H1 (cell line): ENCODE data around the gene CCDC192. TPM values are rescaled to one million over a fixed set of nuclear protein-coding genes. Genes with fewer than 3 reads are reported as not detected.

Experiments used
- CTCF ChIA-PET: fragments of 300-600 bp; sonication (Branson Sonifier 250); formaldehyde crosslinking; loops from one replicate; lab custom pipeline; 2021; ENCODE audit not compliant: partially characterized antibody; lab: Charles Lee
- POLR2A ChIA-PET: fragments of 300-600 bp; sonication (Branson Sonifier 250); formaldehyde crosslinking; loops from one replicate; lab custom pipeline; 2021; ENCODE audit warnings: inconsistent platforms; ENCODE audit not compliant: partially characterized antibody; lab: Charles Lee
- DNase-seq, 2 experiments: peaks; one replicate each; pipeline versions ENCODE4 v3.0.0 to v3.0.0-alpha.2; 2010 to 2022; ENCODE audit warnings: low spot score in 2 of 2, low read depth in 1 of 2, mixed read lengths in 1 of 2
- FAIRE-seq: peaks from 2 replicates; lab custom pipeline; 2011; peaks lifted over from hg19 to GRCh38; lab: Jason Lieb, UNC
- H2AFZ ChIP-seq: 2 replicates; pipeline ENCODE4 v1.8.1; 2012; ENCODE audit warnings: low read length, inconsistent platforms
- H2AK5ac ChIP-seq: 2 replicates; pipeline ENCODE4 v1.6.1; 2013; ENCODE audit warnings: low read depth, low read length
- H2BK120ac ChIP-seq: replicated peaks from 2 replicates; pipeline ENCODE3; 2013; ENCODE audit warnings: low read depth, low read length, inconsistent platforms
- H2BK12ac ChIP-seq: 2 replicates; pipeline ENCODE4 v1.6.1; 2013; ENCODE audit warnings: low read depth, low read length
- H2BK15ac ChIP-seq: 2 replicates; pipeline ENCODE4 v1.6.1; 2013; ENCODE audit warnings: low read length
- H2BK20ac ChIP-seq: 2 replicates; pipeline ENCODE4 v1.6.1; 2013; ENCODE audit warnings: low read length
- H2BK5ac ChIP-seq: 2 replicates; pipeline ENCODE4 v1.6.1; 2013; ENCODE audit warnings: low read depth, low read length
- H3K14ac ChIP-seq: 2 replicates; pipeline ENCODE4 v1.6.1; 2013; ENCODE audit warnings: inconsistent platforms; ENCODE audit not compliant: insufficient read length
- H3K18ac ChIP-seq: 2 replicates; pipeline ENCODE4 v1.6.1; 2013; ENCODE audit warnings: low read length; ENCODE audit errors: extremely low read depth
- H3K23ac ChIP-seq: 2 replicates; pipeline ENCODE4 v1.6.1; 2013; ENCODE audit warnings: inconsistent platforms; ENCODE audit not compliant: insufficient read length
- H3K23me2 ChIP-seq: 2 replicates; pipeline ENCODE4 v1.6.1; 2013; ENCODE audit warnings: low read depth, low read length
- H3K27ac ChIP-seq: 2 replicates; pipeline ENCODE4 v1.6.1; 2011; ENCODE audit warnings: low read depth, low read length, inconsistent platforms
- H3K27me3 ChIP-seq, 4 experiments: replicated peaks in 1 of 4; 1 replicate in 1 of 4; 2 replicates in 3 of 4; pipeline versions ENCODE4 v1.6.1 to v1.8.1; 2011 to 2013; ENCODE audit warnings: low read length in 3 of 4, mild to moderate bottlenecking in 3 of 4, inconsistent platforms in 2 of 4, mixed read lengths in 2 of 4, moderate library complexity in 1 of 4; ENCODE audit not compliant: control insufficient read depth in 3 of 4, insufficient read depth in 3 of 4; ENCODE audit errors: extremely low read depth in 1 of 4
- H3K36me3 ChIP-seq, 4 experiments: 2 replicates each; pipeline versions ENCODE4 v1.6.1 to v1.8.1; 2011 to 2013; ENCODE audit warnings: mild to moderate bottlenecking in 4 of 4, low read length in 3 of 4, moderate library complexity in 2 of 4, control low read depth in 1 of 4, inconsistent platforms in 1 of 4; ENCODE audit not compliant: insufficient read depth in 4 of 4, control insufficient read depth in 2 of 4
- H3K4ac ChIP-seq: replicated peaks from 2 replicates; pipeline ENCODE3; 2013; ENCODE audit warnings: low read length, low read depth, mixed read lengths, inconsistent platforms; ENCODE audit not compliant: insufficient read length
- H3K4me1 ChIP-seq, 4 experiments: replicated peaks in 1 of 4; 1 replicate in 1 of 4; 2 replicates in 3 of 4; pipeline versions ENCODE4 v1.6.1 to v1.8.1; 2011 to 2013; ENCODE audit warnings: low read length in 3 of 4, inconsistent platforms in 2 of 4, mixed read lengths in 1 of 4; ENCODE audit not compliant: insufficient read depth in 4 of 4, control insufficient read depth in 3 of 4
- H3K4me2 ChIP-seq, 2 experiments: 2 replicates each; pipeline versions ENCODE4 v1.6.1 to v1.8.1; 2011 to 2013; ENCODE audit warnings: low read depth in 2 of 2, low read length in 2 of 2, control low read depth in 1 of 2, inconsistent platforms in 1 of 2, mild to moderate bottlenecking in 1 of 2; ENCODE audit not compliant: insufficient read depth in 1 of 2
- H3K4me3 ChIP-seq, 4 experiments: fragments of 200-600, 300-600 bp in 1 of 4; sonication (generic), shearing (Covaris generic), sonication (Bioruptor Twin) in 1 of 4; 2 replicates each; pipeline versions ENCODE4 v1.5.1 to v1.8.1; 2011 to 2016; ENCODE audit warnings: low read length in 4 of 4, low read depth in 3 of 4, control low read depth in 2 of 4, inconsistent platforms in 2 of 4, mild to moderate bottlenecking in 2 of 4, mixed read lengths in 1 of 4, moderate library complexity in 1 of 4; ENCODE audit not compliant: insufficient read depth in 2 of 4; ENCODE audit errors: extremely low read depth in 1 of 4
- H3K56ac ChIP-seq: replicated peaks from 2 replicates; pipeline ENCODE3; 2013; ENCODE audit warnings: low read depth, mild to moderate bottlenecking, mixed read lengths, low read length, inconsistent platforms; ENCODE audit not compliant: insufficient read length
- H3K79me1 ChIP-seq: 2 replicates; pipeline ENCODE4 v1.6.1; 2013; ENCODE audit warnings: low read depth, low read length, control low read depth
- H3K79me2 ChIP-seq, 2 experiments: 2 replicates each; pipeline versions ENCODE4 v1.6.1 to v1.8.1; 2012 to 2013; ENCODE audit warnings: low read length in 2 of 2, mild to moderate bottlenecking in 2 of 2, inconsistent platforms in 1 of 2; ENCODE audit not compliant: insufficient read depth in 2 of 2, control insufficient read depth in 1 of 2
- H3K9ac ChIP-seq, 4 experiments: replicated peaks in 1 of 4; 1 replicate in 1 of 4; 2 replicates in 3 of 4; pipeline versions ENCODE4 v1.6.1 to v1.8.1; 2011 to 2013; ENCODE audit warnings: low read depth in 3 of 4, low read length in 3 of 4, control low read depth in 2 of 4, mild to moderate bottlenecking in 2 of 4, moderate library complexity in 2 of 4, inconsistent platforms in 1 of 4; ENCODE audit errors: extremely low read depth in 1 of 4
- H3K9me3 ChIP-seq, 2 experiments: 2 replicates each; pipeline versions ENCODE4 v1.6.1 to v1.8.1; 2012 to 2013; ENCODE audit warnings: mild to moderate bottlenecking in 2 of 2, moderate library complexity in 2 of 2, control low read depth in 1 of 2, inconsistent platforms in 1 of 2, low read depth in 1 of 2, low read length in 1 of 2, mixed read lengths in 1 of 2; ENCODE audit not compliant: insufficient read depth in 2 of 2
- H4K20me1 ChIP-seq, 2 experiments: replicated peaks in 1 of 2; 2 replicates each; pipeline versions ENCODE3 to v1.8.1; 2011 to 2013; ENCODE audit warnings: inconsistent platforms in 2 of 2, low read length in 2 of 2, mild to moderate bottlenecking in 1 of 2; ENCODE audit not compliant: insufficient read depth in 2 of 2, control insufficient read depth in 1 of 2
- H4K5ac ChIP-seq: 2 replicates; pipeline ENCODE4 v1.6.1; 2013; ENCODE audit warnings: low read length, low read depth, mixed read lengths, inconsistent platforms; ENCODE audit not compliant: insufficient read length
- H4K8ac ChIP-seq: 2 replicates; pipeline ENCODE4 v1.8.0; 2013; ENCODE audit warnings: mild to moderate bottlenecking, moderate library complexity, low read length, inconsistent platforms; ENCODE audit not compliant: insufficient read depth; ENCODE audit errors: extremely low read depth
- H4K91ac ChIP-seq: replicated peaks from 2 replicates; pipeline ENCODE3; 2013; ENCODE audit warnings: low read length, mixed read lengths, inconsistent platforms; ENCODE audit not compliant: insufficient read length
- polyA plus RNA-seq, 7 experiments: library from polyadenylated mRNA; depleted of rRNA in 3 of 7; stranded (reverse) in 5 of 7; unstranded in 2 of 7; fragments of >200 nt in 5 of 7; fragments of 200-250 nt in 2 of 7; gene quantifications; 1 replicate in 5 of 7; 2 replicates in 1 of 7; 4 replicates in 1 of 7; pipeline versions ENCODE4 v1.2.1 to v1.2.3, GENCODE V29; 2011 to 2013; ENCODE audit warnings: missing spikeins in 2 of 7, mixed read lengths in 2 of 7
- total RNA-seq: library from RNA; stranded (reverse); fragmentation: NEBNext Ultra II Directional; extraction: Animal tissue kit (Norgen Biotek cat#: 25700); gene quantifications from 2 replicates; pipeline ENCODE4 v1.2.1, GENCODE V29; 2021
- TF ChIP-seq, protein P1 (sequence below): fragments of 300-600 bp; sonication (generic); IDR thresholded peaks from 2 replicates; pipeline ENCODE4 v1.7.1; 2012; ENCODE audit warnings: low read length, moderate library complexity, mild to moderate bottlenecking, inconsistent platforms; ENCODE audit not compliant: insufficient replicate concordance

Gene CCDC192
- total and polyA plus RNA-seq, 2 of the 8 experiments (the other 6 are each of a cell fraction or from before 2014, with no cell fraction given) = 0.61 TPM; not detected in 1

DNA sequence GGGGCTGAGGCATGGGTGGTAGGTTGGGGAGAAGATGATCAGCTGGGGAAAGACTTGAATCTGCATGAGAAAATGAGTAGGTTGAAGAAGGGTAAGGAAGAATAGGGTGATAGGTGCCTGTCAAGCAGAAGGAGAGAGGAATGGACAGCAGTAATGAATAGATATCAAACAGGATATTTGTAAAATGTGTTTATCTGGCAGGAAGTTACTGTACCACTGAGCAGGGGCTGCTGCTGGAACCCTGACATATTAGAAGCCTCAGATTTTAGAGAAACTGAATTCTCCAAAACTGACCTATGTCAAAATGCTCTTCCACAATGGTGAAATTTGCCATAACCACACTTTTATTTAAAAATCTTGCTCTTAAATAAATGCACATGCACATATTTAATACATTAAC lies 41.0 kb downstream of the CCDC192 start:
- Histone ChIP-seq H3K9ac (no peak overlapping the region), H3K23ac (no peak overlapping the region), H3K36me3 (no peaks in the 10 kb centered on the region), H3K56ac (no peak overlapping the region), H3K4me1 (no peaks in the 10 kb centered on the region; a peak in 1 of 7 replicates), H4K20me1 (no peaks in the 10 kb centered on the region), H3K4ac (no peak overlapping the region), H3K27me3 (no peaks in the 10 kb centered on the region; a peak in 2 of 7 replicates), H2BK5ac (no peak overlapping the region), H3K14ac (no peak overlapping the region), H2BK120ac (no peak overlapping the region), H2BK15ac (no peak overlapping the region), H2BK20ac (no peak overlapping the region), H3K4me2 (no peak overlapping the region), H3K23me2 (no peaks in the 10 kb centered on the region), H2AFZ (no peak overlapping the region), H4K91ac (no peak overlapping the region), H3K9me3 (no peaks in the 10 kb centered on the region), H4K5ac (no peak overlapping the region), H3K79me1 (no peaks in the 10 kb centered on the region), H3K27ac (no peak overlapping the region), H3K4me3 (no peak overlapping the region), H2AK5ac (no peak overlapping the region), H2BK12ac (no peak overlapping the region), H3K18ac (no peak overlapping the region), H4K8ac (no peak overlapping the region), H3K79me2 (no peaks in the 10 kb centered on the region)
- ChIA-PET CTCF (interaction anchor here (1.0 kb wide), 1 partner anchor 181 kb away, joined by 4 read pairs; no protein-coding TSS in a partner anchor), POLR2A (no interaction called here)
- no peak for FAIRE-seq
- no peak for DNase-seq
- TF ChIP-seq, protein P1, sequence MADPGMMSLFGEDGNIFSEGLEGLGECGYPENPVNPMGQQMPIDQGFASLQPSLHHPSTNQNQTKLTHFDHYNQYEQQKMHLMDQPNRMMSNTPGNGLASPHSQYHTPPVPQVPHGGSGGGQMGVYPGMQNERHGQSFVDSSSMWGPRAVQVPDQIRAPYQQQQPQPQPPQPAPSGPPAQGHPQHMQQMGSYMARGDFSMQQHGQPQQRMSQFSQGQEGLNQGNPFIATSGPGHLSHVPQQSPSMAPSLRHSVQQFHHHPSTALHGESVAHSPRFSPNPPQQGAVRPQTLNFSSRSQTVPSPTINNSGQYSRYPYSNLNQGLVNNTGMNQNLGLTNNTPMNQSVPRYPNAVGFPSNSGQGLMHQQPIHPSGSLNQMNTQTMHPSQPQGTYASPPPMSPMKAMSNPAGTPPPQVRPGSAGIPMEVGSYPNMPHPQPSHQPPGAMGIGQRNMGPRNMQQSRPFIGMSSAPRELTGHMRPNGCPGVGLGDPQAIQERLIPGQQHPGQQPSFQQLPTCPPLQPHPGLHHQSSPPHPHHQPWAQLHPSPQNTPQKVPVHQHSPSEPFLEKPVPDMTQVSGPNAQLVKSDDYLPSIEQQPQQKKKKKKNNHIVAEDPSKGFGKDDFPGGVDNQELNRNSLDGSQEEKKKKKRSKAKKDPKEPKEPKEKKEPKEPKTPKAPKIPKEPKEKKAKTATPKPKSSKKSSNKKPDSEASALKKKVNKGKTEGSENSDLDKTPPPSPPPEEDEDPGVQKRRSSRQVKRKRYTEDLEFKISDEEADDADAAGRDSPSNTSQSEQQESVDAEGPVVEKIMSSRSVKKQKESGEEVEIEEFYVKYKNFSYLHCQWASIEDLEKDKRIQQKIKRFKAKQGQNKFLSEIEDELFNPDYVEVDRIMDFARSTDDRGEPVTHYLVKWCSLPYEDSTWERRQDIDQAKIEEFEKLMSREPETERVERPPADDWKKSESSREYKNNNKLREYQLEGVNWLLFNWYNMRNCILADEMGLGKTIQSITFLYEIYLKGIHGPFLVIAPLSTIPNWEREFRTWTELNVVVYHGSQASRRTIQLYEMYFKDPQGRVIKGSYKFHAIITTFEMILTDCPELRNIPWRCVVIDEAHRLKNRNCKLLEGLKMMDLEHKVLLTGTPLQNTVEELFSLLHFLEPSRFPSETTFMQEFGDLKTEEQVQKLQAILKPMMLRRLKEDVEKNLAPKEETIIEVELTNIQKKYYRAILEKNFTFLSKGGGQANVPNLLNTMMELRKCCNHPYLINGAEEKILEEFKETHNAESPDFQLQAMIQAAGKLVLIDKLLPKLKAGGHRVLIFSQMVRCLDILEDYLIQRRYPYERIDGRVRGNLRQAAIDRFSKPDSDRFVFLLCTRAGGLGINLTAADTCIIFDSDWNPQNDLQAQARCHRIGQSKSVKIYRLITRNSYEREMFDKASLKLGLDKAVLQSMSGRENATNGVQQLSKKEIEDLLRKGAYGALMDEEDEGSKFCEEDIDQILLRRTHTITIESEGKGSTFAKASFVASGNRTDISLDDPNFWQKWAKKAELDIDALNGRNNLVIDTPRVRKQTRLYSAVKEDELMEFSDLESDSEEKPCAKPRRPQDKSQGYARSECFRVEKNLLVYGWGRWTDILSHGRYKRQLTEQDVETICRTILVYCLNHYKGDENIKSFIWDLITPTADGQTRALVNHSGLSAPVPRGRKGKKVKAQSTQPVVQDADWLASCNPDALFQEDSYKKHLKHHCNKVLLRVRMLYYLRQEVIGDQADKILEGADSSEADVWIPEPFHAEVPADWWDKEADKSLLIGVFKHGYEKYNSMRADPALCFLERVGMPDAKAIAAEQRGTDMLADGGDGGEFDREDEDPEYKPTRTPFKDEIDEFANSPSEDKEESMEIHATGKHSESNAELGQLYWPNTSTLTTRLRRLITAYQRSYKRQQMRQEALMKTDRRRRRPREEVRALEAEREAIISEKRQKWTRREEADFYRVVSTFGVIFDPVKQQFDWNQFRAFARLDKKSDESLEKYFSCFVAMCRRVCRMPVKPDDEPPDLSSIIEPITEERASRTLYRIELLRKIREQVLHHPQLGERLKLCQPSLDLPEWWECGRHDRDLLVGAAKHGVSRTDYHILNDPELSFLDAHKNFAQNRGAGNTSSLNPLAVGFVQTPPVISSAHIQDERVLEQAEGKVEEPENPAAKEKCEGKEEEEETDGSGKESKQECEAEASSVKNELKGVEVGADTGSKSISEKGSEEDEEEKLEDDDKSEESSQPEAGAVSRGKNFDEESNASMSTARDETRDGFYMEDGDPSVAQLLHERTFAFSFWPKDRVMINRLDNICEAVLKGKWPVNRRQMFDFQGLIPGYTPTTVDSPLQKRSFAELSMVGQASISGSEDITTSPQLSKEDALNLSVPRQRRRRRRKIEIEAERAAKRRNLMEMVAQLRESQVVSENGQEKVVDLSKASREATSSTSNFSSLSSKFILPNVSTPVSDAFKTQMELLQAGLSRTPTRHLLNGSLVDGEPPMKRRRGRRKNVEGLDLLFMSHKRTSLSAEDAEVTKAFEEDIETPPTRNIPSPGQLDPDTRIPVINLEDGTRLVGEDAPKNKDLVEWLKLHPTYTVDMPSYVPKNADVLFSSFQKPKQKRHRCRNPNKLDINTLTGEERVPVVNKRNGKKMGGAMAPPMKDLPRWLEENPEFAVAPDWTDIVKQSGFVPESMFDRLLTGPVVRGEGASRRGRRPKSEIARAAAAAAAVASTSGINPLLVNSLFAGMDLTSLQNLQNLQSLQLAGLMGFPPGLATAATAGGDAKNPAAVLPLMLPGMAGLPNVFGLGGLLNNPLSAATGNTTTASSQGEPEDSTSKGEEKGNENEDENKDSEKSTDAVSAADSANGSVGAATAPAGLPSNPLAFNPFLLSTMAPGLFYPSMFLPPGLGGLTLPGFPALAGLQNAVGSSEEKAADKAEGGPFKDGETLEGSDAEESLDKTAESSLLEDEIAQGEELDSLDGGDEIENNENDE = no peak
